ENCODE measurements around the gene RBM26. TPM values are rescaled to one million over a fixed set of nuclear protein-coding genes. Genes with fewer than 3 reads are reported as not detected.

RBM26 gene
- polyA plus RNA-seq, 1 of the 3 experiments (the other 2 are of a cell fraction), result 12.5 TPM

DNA sequence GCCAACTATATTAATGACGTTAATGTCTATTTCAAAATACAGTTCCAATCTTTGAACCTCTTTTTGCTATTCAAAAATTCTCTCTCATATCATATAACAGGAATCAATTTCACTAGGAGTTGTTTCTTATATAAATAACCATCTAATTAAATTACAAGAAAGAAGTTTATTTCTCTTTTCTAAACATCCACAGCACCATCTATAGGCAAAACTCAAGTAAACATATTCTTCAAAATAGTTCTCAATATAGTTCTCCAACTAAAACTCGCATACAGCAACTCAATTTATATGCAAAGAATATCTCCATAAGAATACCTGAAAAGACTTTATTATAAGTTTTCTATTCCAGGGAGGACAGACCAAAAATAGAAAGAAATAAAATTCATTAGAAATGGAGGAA is 65.6 kb downstream of the RBM26 start:
- no peaks in the 10 kb centered on the region for H3K9me2 ChIP-seq
- TF ChIP-seq RAD21 (IDR thresholded peaks at IDR 0.05; ENCODE audit: low read length), result 0 out of 2 replicates have a peak, but pooled peaks have one; percentile 3
- no peak for TF ChIP-seq CHD2 (IDR thresholded peaks at IDR 0.05; ENCODE audit: low read length, partially characterized antibody)
- no peak for TF ChIP-seq RFX5 (IDR thresholded peaks at IDR 0.05; ENCODE audit: low read length)
- H3F3A ChIP-seq (replicated peaks; ENCODE audit: insufficient read depth), result peaks cover 4% of the 10 kb centered on the region
- no peaks in the 10 kb centered on the region; the same call in 1 of the 2 replicates for H4K20me1 ChIP-seq (ENCODE audit: insufficient read depth)
- POLR2A ChIA-PET, result no interaction called here
- peaks cover 95 to 96% of the 10 kb centered on the region in 2 experiments for H3K36me3 ChIP-seq (replicated peaks in 1 of 2; ENCODE audit: control insufficient read depth in 1 of 2, insufficient read depth in 2 of 2, low read length in 1 of 2)
- no peak overlapping the region for H3K4me2 ChIP-seq
- no peak overlapping the region for H3K27ac ChIP-seq (ENCODE audit: low read depth in 2 of 2, low read length in 1 of 2)
- H3K4me1 ChIP-seq (ENCODE audit: control insufficient read depth in 1 of 2, insufficient read depth in 2 of 2, low read depth in 1 of 2, low read length in 1 of 2), result no peaks in the 10 kb centered on the region; a peak in 1 of 4 replicates
- CTCF ChIA-PET, result interaction anchor here (0.7 kb wide), 1 partner anchor 19 kb away, joined by 3 read pairs; no protein-coding TSS in a partner anchor
- WGBS (ENCODE audit: low lambda C conversion rate), result 95% methylated on average over 2 of the region's 2 CpGs
- no peak overlapping the region for H2AFZ ChIP-seq (ENCODE audit: low read depth)
- H3K9me3 ChIP-seq, result no peaks in the 10 kb centered on the region
- H3K4me3 ChIP-seq (ENCODE audit: low read depth in 2 of 2, low read length in 1 of 2), result no peak overlapping the region
- no peak for DNase-seq
- peaks cover 3% of the 10 kb centered on the region; the same call in 1 of the 2 replicates for H3K79me2 ChIP-seq (ENCODE audit: insufficient read depth)
- H3K27me3 ChIP-seq (ENCODE audit: insufficient read depth), result no peaks in the 10 kb centered on the region
- H3K9ac ChIP-seq, result no peak overlapping the region

DNA sequence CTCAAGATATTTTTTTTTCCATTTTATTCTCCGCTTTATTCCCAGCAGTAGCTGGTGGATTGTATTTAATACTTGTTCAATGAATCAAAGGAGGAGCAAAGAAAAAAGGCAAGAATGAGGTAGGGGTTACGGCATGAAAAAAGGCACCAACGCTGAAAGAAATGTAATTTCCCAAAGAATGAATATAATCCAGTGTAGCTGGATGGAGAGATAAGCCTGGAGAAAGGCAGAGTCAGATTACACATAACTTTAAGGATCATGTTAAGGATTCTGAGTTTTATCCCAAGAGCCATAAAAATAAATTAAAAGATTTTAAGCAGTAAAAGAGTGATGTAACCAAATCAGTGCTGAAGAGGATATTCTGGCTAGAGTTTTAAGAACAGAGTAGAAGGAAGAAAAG is 67.7 kb downstream of the RBM26 start:
- H3K9me3 ChIP-seq, result no peaks in the 10 kb centered on the region
- TF ChIP-seq RFX5 (IDR thresholded peaks at IDR 0.05; ENCODE audit: low read length) (no peak), TEAD4 (IDR thresholded peaks at IDR 0.05; ENCODE audit: borderline replicate concordance, insufficient read depth) (no peak), TCF12 (IDR thresholded peaks at IDR 0.05) (no peak), JUND (IDR thresholded peaks at IDR 0.05) (no peak), USF1 (IDR thresholded peaks at IDR 0.05; ENCODE audit: borderline replicate concordance, low read depth) (no peak), EZH2phosphoT487 (IDR thresholded peaks at IDR 0.05; ENCODE audit: borderline replicate concordance, low read depth) (no peak), MEF2A (IDR thresholded peaks at IDR 0.05; ENCODE audit: borderline replicate concordance, low read depth) (no peak), RXRA (IDR thresholded peaks at IDR 0.05; ENCODE audit: borderline replicate concordance, low read depth) (no peak)
- no peak for DNase-seq
- peaks cover 4% of the 10 kb centered on the region for H3F3A ChIP-seq (replicated peaks; ENCODE audit: insufficient read depth)
- no peak overlapping the region for H3K4me3 ChIP-seq (ENCODE audit: low read depth in 2 of 2, low read length in 1 of 2)
- H3K4me2 ChIP-seq, result no peak overlapping the region
- H3K9ac ChIP-seq, result no peak overlapping the region
- peaks cover 3% of the 10 kb centered on the region; the same call in 1 of the 2 replicates for H3K79me2 ChIP-seq (ENCODE audit: insufficient read depth)
- 94% methylated on average over 3 of the region's 3 CpGs for WGBS (ENCODE audit: low lambda C conversion rate)
- H3K4me1 ChIP-seq (ENCODE audit: control insufficient read depth in 1 of 2, insufficient read depth in 2 of 2, low read depth in 1 of 2, low read length in 1 of 2), result no peaks in the 10 kb centered on the region; a peak in 1 of 4 replicates
- peaks cover 93 to 99% of the 10 kb centered on the region in 2 experiments for H3K36me3 ChIP-seq (replicated peaks in 1 of 2; ENCODE audit: control insufficient read depth in 1 of 2, insufficient read depth in 2 of 2, low read length in 1 of 2)
- H3K27ac ChIP-seq (ENCODE audit: low read depth in 2 of 2, low read length in 1 of 2), result no peak overlapping the region
- no peaks in the 10 kb centered on the region for H4K20me1 ChIP-seq (ENCODE audit: insufficient read depth)
- no peak overlapping the region for H2AFZ ChIP-seq (ENCODE audit: low read depth)
- no peaks in the 10 kb centered on the region for H3K27me3 ChIP-seq (ENCODE audit: insufficient read depth)
- CTCF ChIA-PET, result no interaction called here
- no peaks in the 10 kb centered on the region for H3K9me2 ChIP-seq
- POLR2A ChIA-PET, result no interaction called here

DNA sequence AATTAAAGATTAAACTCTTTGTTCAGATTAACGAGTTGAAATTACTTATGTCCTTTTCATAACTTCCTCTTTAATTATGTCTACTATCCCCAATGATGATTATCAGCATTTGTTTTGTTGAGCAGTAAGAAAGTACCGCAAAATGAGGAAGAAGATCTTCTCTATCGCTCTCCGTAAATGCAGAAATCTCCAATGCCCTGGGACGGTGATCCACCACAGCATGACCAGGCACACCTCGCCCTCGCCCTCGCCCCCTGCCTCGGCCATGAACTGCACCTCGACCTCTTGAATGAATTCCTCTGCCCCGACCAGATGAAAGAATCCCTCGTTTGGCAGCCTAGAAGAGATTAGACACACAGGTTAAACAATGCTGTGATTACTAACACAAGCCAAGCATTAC is 69.1 kb downstream of the RBM26 start:
- no peaks in the 10 kb centered on the region for H3K27me3 ChIP-seq (ENCODE audit: insufficient read depth)
- POLR2A ChIA-PET, result no interaction called here
- no peaks in the 10 kb centered on the region for H3K9me3 ChIP-seq
- H3K79me2 ChIP-seq (ENCODE audit: insufficient read depth), result peaks cover 3% of the 10 kb centered on the region; the same call in 1 of the 2 replicates
- no peak for DNase-seq
- no peak overlapping the region for H3K27ac ChIP-seq (ENCODE audit: low read depth in 2 of 2, low read length in 1 of 2)
- no peak overlapping the region for H3K4me3 ChIP-seq (ENCODE audit: low read depth in 2 of 2, low read length in 1 of 2)
- no peaks in the 10 kb centered on the region for H4K20me1 ChIP-seq (ENCODE audit: insufficient read depth)
- H3K4me2 ChIP-seq, result no peak overlapping the region
- WGBS (ENCODE audit: low lambda C conversion rate), result 97% methylated on average over 12 of the region's 12 CpGs
- no peaks in the 10 kb centered on the region; a peak in 1 of 4 replicates for H3K4me1 ChIP-seq (ENCODE audit: control insufficient read depth in 1 of 2, insufficient read depth in 2 of 2, low read depth in 1 of 2, low read length in 1 of 2)
- no peaks in the 10 kb centered on the region for H3F3A ChIP-seq (replicated peaks; ENCODE audit: insufficient read depth)
- no peaks in the 10 kb centered on the region for H3K9me2 ChIP-seq
- H3K9ac ChIP-seq, result no peak overlapping the region
- CTCF ChIA-PET, result no interaction called here
- H3K36me3 ChIP-seq (replicated peaks in 1 of 2; ENCODE audit: control insufficient read depth in 1 of 2, insufficient read depth in 2 of 2, low read length in 1 of 2), result peaks cover 93 to 98% of the 10 kb centered on the region in 2 experiments
- H2AFZ ChIP-seq (ENCODE audit: low read depth), result no peak overlapping the region
- TF ChIP-seq IRF3 (IDR thresholded peaks at IDR 0.05; ENCODE audit: low read depth, low read length), result no peak
- no peak for TF ChIP-seq SIN3A (IDR thresholded peaks at IDR 0.05; ENCODE audit: borderline replicate concordance, low read depth, low read length)
- TF ChIP-seq, protein P1, sequence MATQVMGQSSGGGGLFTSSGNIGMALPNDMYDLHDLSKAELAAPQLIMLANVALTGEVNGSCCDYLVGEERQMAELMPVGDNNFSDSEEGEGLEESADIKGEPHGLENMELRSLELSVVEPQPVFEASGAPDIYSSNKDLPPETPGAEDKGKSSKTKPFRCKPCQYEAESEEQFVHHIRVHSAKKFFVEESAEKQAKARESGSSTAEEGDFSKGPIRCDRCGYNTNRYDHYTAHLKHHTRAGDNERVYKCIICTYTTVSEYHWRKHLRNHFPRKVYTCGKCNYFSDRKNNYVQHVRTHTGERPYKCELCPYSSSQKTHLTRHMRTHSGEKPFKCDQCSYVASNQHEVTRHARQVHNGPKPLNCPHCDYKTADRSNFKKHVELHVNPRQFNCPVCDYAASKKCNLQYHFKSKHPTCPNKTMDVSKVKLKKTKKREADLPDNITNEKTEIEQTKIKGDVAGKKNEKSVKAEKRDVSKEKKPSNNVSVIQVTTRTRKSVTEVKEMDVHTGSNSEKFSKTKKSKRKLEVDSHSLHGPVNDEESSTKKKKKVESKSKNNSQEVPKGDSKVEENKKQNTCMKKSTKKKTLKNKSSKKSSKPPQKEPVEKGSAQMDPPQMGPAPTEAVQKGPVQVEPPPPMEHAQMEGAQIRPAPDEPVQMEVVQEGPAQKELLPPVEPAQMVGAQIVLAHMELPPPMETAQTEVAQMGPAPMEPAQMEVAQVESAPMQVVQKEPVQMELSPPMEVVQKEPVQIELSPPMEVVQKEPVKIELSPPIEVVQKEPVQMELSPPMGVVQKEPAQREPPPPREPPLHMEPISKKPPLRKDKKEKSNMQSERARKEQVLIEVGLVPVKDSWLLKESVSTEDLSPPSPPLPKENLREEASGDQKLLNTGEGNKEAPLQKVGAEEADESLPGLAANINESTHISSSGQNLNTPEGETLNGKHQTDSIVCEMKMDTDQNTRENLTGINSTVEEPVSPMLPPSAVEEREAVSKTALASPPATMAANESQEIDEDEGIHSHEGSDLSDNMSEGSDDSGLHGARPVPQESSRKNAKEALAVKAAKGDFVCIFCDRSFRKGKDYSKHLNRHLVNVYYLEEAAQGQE (IDR thresholded peaks at IDR 0.05; ENCODE audit: low read depth, low read length), result no peak
- TF ChIP-seq TAF1 (IDR thresholded peaks at IDR 0.05; ENCODE audit: borderline replicate concordance, low read depth, low read length), result no peak
- no peak for TF ChIP-seq RAD21 (IDR thresholded peaks at IDR 0.05; ENCODE audit: low read length)

All from SK-N-SH (cell line).